ENCODE measurements around the gene GHSR.

DNA sequence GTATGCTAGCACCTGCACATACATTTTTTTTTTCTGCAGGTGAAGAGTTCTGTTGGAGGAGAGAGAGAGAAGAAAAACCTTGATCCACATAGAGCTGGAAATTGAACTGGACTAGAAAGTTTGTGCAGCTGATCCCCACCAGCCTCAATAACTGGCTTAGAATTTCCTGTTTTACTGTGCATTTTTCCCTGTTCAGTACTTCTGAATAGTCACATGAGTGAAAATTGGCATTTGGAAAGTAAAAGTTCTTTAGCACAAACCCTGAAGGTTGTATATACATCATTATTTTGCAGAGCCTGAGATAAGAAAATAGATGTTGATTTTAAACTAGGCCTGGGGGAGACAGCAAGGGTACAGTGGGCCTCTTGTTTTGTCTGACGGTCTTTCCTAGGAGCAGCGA lies 42.3 kb downstream of the GHSR start:
- TF ChIP-seq CTCF (conservative IDR thresholded peaks at IDR 0.05 in 1 of 2, IDR thresholded peaks at IDR 0.05 in 1 of 2; ENCODE audit: extremely low read depth in 1 of 2, insufficient read depth in 1 of 2, low read depth in 1 of 2, low read length in 2 of 2) (no peak), EZH2 (IDR thresholded peaks at IDR 0.05; ENCODE audit: borderline replicate concordance, low read length) (no peak)

All from mammary epithelial cell (primary cell).